ENCODE results near the gene COG5.
A peak's percentile ranks its signal among the peaks of the same experiment; 100 is the strongest.

The COG5 gene

GRCh38 chr7:107210400-107210799 lies 353.3 kb downstream of the COG5 start:
- DNase-seq: no peak

GRCh38 chr7:107209565-107209964 lies 354.2 kb downstream of the COG5 start:
- no peak for DNase-seq

GRCh38 chr7:107208563-107208962 lies 355.2 kb downstream of the COG5 start:
- no peak for DNase-seq

- no peak for DNase-seq
Observed at GRCh38 chr7:107208024-107208521, 355.6 kb downstream of the COG5 start.

GRCh38 chr7:107207459-107207858 lies 356.3 kb downstream of the COG5 start:
- DNase-seq: no peak

- DNase-seq: no peak
Observed at GRCh38 chr7:107206706-107207105, 357.0 kb downstream of the COG5 start.

GRCh38 chr7:107206136-107206535 lies 357.6 kb downstream of the COG5 start:
- DNase-seq: no peak

GRCh38 chr7:107203607-107204006 lies 360.1 kb downstream of the COG5 start:
- no peak for DNase-seq

GRCh38 chr7:107201795-107202450 lies 361.8 kb downstream of the COG5 start:
- DNase-seq: peak; percentile 74

GRCh38 chr7:107196834-107197610 lies 366.7 kb downstream of the COG5 start:
- no peak for DNase-seq

GRCh38 chr7:107194052-107194451 lies 369.7 kb downstream of the COG5 start:
- DNase-seq: no peak

GRCh38 chr7:107190090-107190489 lies 373.6 kb downstream of the COG5 start:
- no peak for DNase-seq

- DNase-seq: no peak
Observed at GRCh38 chr7:107187774-107188173, 375.9 kb downstream of the COG5 start.

- no peak for DNase-seq
Observed at GRCh38 chr7:107186240-107186639, 377.5 kb downstream of the COG5 start.

- DNase-seq: no peak
Observed at GRCh38 chr7:107185716-107186115, 378.0 kb downstream of the COG5 start.

GRCh38 chr7:107181172-107181571 lies 382.5 kb downstream of the COG5 start:
- DNase-seq: no peak

- peak; percentile 52 for DNase-seq
Observed at GRCh38 chr7:107180378-107180777, 383.3 kb downstream of the COG5 start.

GRCh38 chr7:107179326-107180164 lies 384.2 kb downstream of the COG5 start:
- no peak for DNase-seq

GRCh38 chr7:107173691-107174406 lies 389.9 kb downstream of the COG5 start:
- DNase-seq: no peak

GRCh38 chr7:107173191-107173590 lies 390.5 kb downstream of the COG5 start:
- DNase-seq: no peak

GRCh38 chr7:107172276-107173032 lies 391.3 kb downstream of the COG5 start:
- DNase-seq: no peak

- DNase-seq: no peak
Observed at GRCh38 chr7:107171496-107171895, 392.2 kb downstream of the COG5 start.

Data from NCI-H2171 treated with DMSO at 0.1 percent for 48 hours (cell line).